K562 (cell line): ENCODE measurements around the gene SYNGR3. TPM values are rescaled to one million over a fixed set of nuclear protein-coding genes. Genes with fewer than 3 reads are reported as not detected.
A peak's percentile ranks its signal among the peaks of the same experiment; 100 is the strongest.

Experiments
- CHCHD3 ChIP-seq: fragments of 250-450 bp; sonication (Bioruptor Pico); IDR thresholded peaks from 2 replicates; pipeline ENCODE4 v2.1.2; 2022; ENCODE audit warnings: mild to moderate bottlenecking
- CREB1 ChIP-seq, 2 experiments: sonication (generic) in 1 of 2; formaldehyde crosslinking in 1 of 2; IDR thresholded peaks; 2 replicates each; pipeline versions ENCODE4 v1.6.1 to v1.8.0; 2012 to 2022; ENCODE audit warnings: inconsistent platforms in 1 of 2, mild to moderate bottlenecking in 1 of 2, missing genetic modification reagents in 1 of 2, moderate library complexity in 1 of 2
- CTBP1 ChIP-seq: fragments of 450-650 bp; IDR thresholded peaks from 2 replicates; pipeline ENCODE4 v1.6.1; 2016; ENCODE audit warnings: borderline replicate concordance
- ELK1 ChIP-seq: sonication (generic); formaldehyde crosslinking; IDR thresholded peaks from 2 replicates; pipeline ENCODE4 v1.8.1; 2022; ENCODE audit warnings: missing genetic modification reagents
- GABPB1 ChIP-seq: sonication (generic); formaldehyde crosslinking; IDR thresholded peaks from 2 replicates; pipeline ENCODE4 v1.8.0; 2022; ENCODE audit warnings: mild to moderate bottlenecking, missing genetic modification reagents
- HMGN3 ChIP-seq: IDR thresholded peaks from 2 replicates; pipeline ENCODE4 v1.6.1; 2011; ENCODE audit warnings: borderline replicate concordance, low read depth, mild to moderate bottlenecking, mixed read lengths, low read length; ENCODE audit not compliant: insufficient read length; ENCODE audit errors: extremely low read depth
- NELFE ChIP-seq: IDR thresholded peaks from 2 replicates; pipeline ENCODE4 v1.6.1; 2011; ENCODE audit warnings: mild to moderate bottlenecking; ENCODE audit not compliant: insufficient read depth, insufficient read length
- PML ChIP-seq: IDR thresholded peaks from 2 replicates; pipeline ENCODE4 v1.6.1; 2012; ENCODE audit warnings: low read length, inconsistent platforms
- POLR2G ChIP-seq: fragments of 200-400 bp; formaldehyde crosslinking; IDR thresholded peaks from 2 replicates; pipeline ENCODE4 v1.6.1; 2017; ENCODE audit warnings: low read depth, mild to moderate bottlenecking, antibody characterized with exemption, low read length, moderate library complexity
- PPARD ChIP-seq: fragments of 250-450 bp; sonication (Bioruptor Pico); IDR thresholded peaks from 2 replicates; pipeline ENCODE4 v1.8.0; 2022; ENCODE audit warnings: inconsistent platforms, mild to moderate bottlenecking, moderate library complexity
- PTBP1 ChIP-seq: fragments of 200-400 bp; formaldehyde crosslinking; IDR thresholded peaks from 2 replicates; pipeline ENCODE4 v1.6.1; 2017; ENCODE audit warnings: low read depth, low read length
- PURB ChIP-seq: sonication (generic); formaldehyde crosslinking; IDR thresholded peaks from 2 replicates; pipeline ENCODE4 v1.9.0; 2021; ENCODE audit warnings: low read depth, mild to moderate bottlenecking, missing genetic modification reagents
- RCOR1 ChIP-seq, 2 experiments: IDR thresholded peaks; 2 replicates each; pipeline ENCODE4 v1.6.1; 2012; ENCODE audit warnings: low read depth in 2 of 2, low read length in 2 of 2, borderline replicate concordance in 1 of 2, improper control_type of control experiment in 1 of 2
- SIN3A ChIP-seq, 2 experiments: fragments of 150-350 bp in 1 of 2; IDR thresholded peaks; 2 replicates each; pipeline ENCODE4 v1.6.1; 2011 to 2016; ENCODE audit warnings: borderline replicate concordance in 2 of 2, low read depth in 2 of 2, low read length in 2 of 2, mild to moderate bottlenecking in 2 of 2, moderate library complexity in 2 of 2; ENCODE audit not compliant: control insufficient read depth in 1 of 2
- UBTF ChIP-seq, 2 experiments: IDR thresholded peaks; 2 replicates each; pipeline ENCODE4 v1.6.1; 2012; ENCODE audit warnings: improper control_type of control experiment in 2 of 2, low read depth in 2 of 2, low read length in 2 of 2, borderline replicate concordance in 1 of 2
- YY1 ChIP-seq, 3 experiments: IDR thresholded peaks; 2 replicates each; pipeline ENCODE4 v1.6.1; 2011; ENCODE audit warnings: low read length in 2 of 3, mild to moderate bottlenecking in 2 of 3, moderate library complexity in 2 of 3, borderline replicate concordance in 1 of 3, control low read depth in 1 of 3, low read depth in 1 of 3; ENCODE audit not compliant: insufficient read depth in 3 of 3, insufficient replicate concordance in 2 of 3, control insufficient read depth in 1 of 3, insufficient read length in 1 of 3; ENCODE audit errors: extremely low read depth in 1 of 3
- ZBTB17 ChIP-seq: fragments of 450-650 bp; formaldehyde crosslinking; IDR thresholded peaks from 2 replicates; pipeline ENCODE4 v1.4.0; 2020; ENCODE audit warnings: mild to moderate bottlenecking
- ZBTB7A ChIP-seq: IDR thresholded peaks from 2 replicates; pipeline ENCODE4 v1.6.1; 2011; ENCODE audit warnings: low read depth, mild to moderate bottlenecking, low read length, moderate library complexity, borderline replicate concordance; ENCODE audit not compliant: control insufficient read depth
- ZNF263 ChIP-seq: sonication (generic); formaldehyde crosslinking; IDR thresholded peaks from 2 replicates; pipeline ENCODE4 v1.8.0; 2022; ENCODE audit warnings: mild to moderate bottlenecking, missing genetic modification reagents, borderline replicate concordance
- ZNF274 ChIP-seq: IDR thresholded peaks from 2 replicates; pipeline ENCODE4 v1.6.1; 2011; ENCODE audit warnings: low read depth, mild to moderate bottlenecking, low read length, moderate library complexity, borderline replicate concordance
- polyA plus RNA-seq, 8 experiments: library from polyadenylated mRNA; depleted of rRNA in 4 of 8; stranded (reverse) in 5 of 8; unstranded in 3 of 8; fragments of >200 nt; fragmentation: Nextera tagmentation in 2 of 8; fragmentation: Illumina TruSeq in 1 of 8; extraction: Ambion mirVana in 2 of 8; extraction: Trizol in 1 of 8; gene quantifications; 2 replicates each; pipeline versions ENCODE4 v1.2.1 to v1.2.3, GENCODE V29; 2011 to 2014; ENCODE audit warnings: inconsistent platforms in 1 of 8, missing spikeins in 1 of 8
- total RNA-seq, 7 experiments: library from RNA; depleted of rRNA in 6 of 7; stranded (reverse); fragments of >200 nt in 6 of 7; fragmentation: Illumina TruSeq in 2 of 7; extraction: Trizol in 2 of 7; gene quantifications; 2 replicates each; pipeline versions ENCODE4 v1.2.1 to v1.2.3, GENCODE V29; 2011 to 2021; ENCODE audit warnings: low replicate concordance in 1 of 7
- TF ChIP-seq, protein P1 (sequence below), 2 experiments: fragments of 450-650 bp in 1 of 2; sonication (generic) in 1 of 2; formaldehyde crosslinking; conservative IDR thresholded peaks; 2 replicates each; pipeline versions ENCODE4 v1.4.0 to v1.8.1; 2020 to 2022; ENCODE audit warnings: mild to moderate bottlenecking in 1 of 2, missing genetic modification reagents in 1 of 2

The SYNGR3 gene
- total and polyA plus RNA-seq, 9 of the 15 experiments (the other 6 are each of a cell fraction or from before 2014, with no cell fraction given) = 3.7 to 69.2 (median 36.3) TPM

- TF ChIP-seq ELK1 (no peak), CREB1 (IDR thresholded peaks at IDR 0.05) (no peak), CREB1 (CRISPR knock-in tag; IDR thresholded peaks at IDR 0.05) (no peak), NELFE (no peak), ZBTB17 (CRISPR knock-in tag) (no peak), GABPB1 (0 out of 2 replicates have a peak, but pooled peaks have one; percentile 22), PPARD (CRISPR knock-in tag) (no peak), POLR2G (peak; percentile 61), UBTF (IDR thresholded peaks at IDR 0.05; ENCODE audit: borderline replicate concordance in 1 of 2, low read depth in 2 of 2, low read length in 2 of 2) (0 out of 4 replicates have a peak, but pooled peaks of 1 of the 2 experiments have one; percentile 40), CTBP1 (peak; percentile 75; the same call in 1 of the 2 replicates), HMGN3 (peak; percentile 59), SIN3A (IDR thresholded peaks at IDR 0.05; ENCODE audit: borderline replicate concordance in 2 of 2, control insufficient read depth in 1 of 2, low read depth in 2 of 2, low read length in 2 of 2) (no peak), PML (no peak), PURB (CRISPR knock-in tag) (no peak), CHCHD3 (CRISPR knock-in tag) (no peak), ZBTB7A (0 out of 2 replicates have a peak, but pooled peaks have one; percentile 4), PTBP1 (no peak), RCOR1 (IDR thresholded peaks at IDR 0.05; ENCODE audit: borderline replicate concordance in 1 of 2, low read depth in 2 of 2, low read length in 2 of 2) (peak in 1 of 2 experiments; percentile 35; a peak in 1 of 4 replicates), ZNF274 (no peak), ZNF263 (CRISPR knock-in tag) (peak; percentile 41; the same call in 1 of the 2 replicates), YY1 (IDR thresholded peaks at IDR 0.05; ENCODE audit: borderline replicate concordance in 1 of 3, control insufficient read depth in 1 of 3, extremely low read depth in 1 of 3, insufficient read depth in 3 of 3, insufficient read length in 1 of 3, insufficient replicate concordance in 2 of 3, low read depth in 1 of 3, low read length in 2 of 3) (peak in 2 of 3 experiments; percentile 30 to 60)
- TF ChIP-seq, protein P1, sequence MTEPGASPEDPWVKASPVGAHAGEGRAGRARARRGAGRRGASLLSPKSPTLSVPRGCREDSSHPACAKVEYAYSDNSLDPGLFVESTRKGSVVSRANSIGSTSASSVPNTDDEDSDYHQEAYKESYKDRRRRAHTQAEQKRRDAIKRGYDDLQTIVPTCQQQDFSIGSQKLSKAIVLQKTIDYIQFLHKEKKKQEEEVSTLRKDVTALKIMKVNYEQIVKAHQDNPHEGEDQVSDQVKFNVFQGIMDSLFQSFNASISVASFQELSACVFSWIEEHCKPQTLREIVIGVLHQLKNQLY (CRISPR knock-in tag; conservative IDR thresholded peaks at IDR 0.05) = no peak
These were observed at the start of gene SYNGR3 (continued) for GRCh38 chr16:1989209-1990100.
